VCaP (cell line): Measurements from ENCODE around the gene ASPG.

ENCODE experiments used
- H3K27ac ChIP-seq: fragments of 450-650 bp; 2 replicates; pipeline ENCODE4 v1.5.1; 2017
- CTCF ChIP-seq: fragments of 450-650 bp; conservative IDR thresholded peaks from 2 replicates; pipeline ENCODE4 v1.5.1; 2017; ENCODE audit warnings: mild to moderate bottlenecking, moderate library complexity

Gene ASPG

GRCh38 chr14:104117341-104118005 lies 32.0 kb downstream of the ASPG start:
- peak overlapping the region; percentile 91 for H3K27ac ChIP-seq
- no peak for TF ChIP-seq CTCF

GRCh38 chr14:104118006-104118844 lies 32.7 kb downstream of the ASPG start:
- H3K27ac ChIP-seq: no peak overlapping the region
- TF ChIP-seq CTCF: no peak

- no peak overlapping the region for H3K27ac ChIP-seq
- TF ChIP-seq CTCF: no peak
These were observed 33.6 kb downstream of the ASPG start for GRCh38 chr14:104119119-104119487.

- H3K27ac ChIP-seq: no peak overlapping the region
- no peak for TF ChIP-seq CTCF
These were observed 34.2 kb downstream of the ASPG start for GRCh38 chr14:104119488-104120251.

GRCh38 chr14:104120281-104120741 lies 34.8 kb downstream of the ASPG start:
- no peak overlapping the region for H3K27ac ChIP-seq
- no peak for TF ChIP-seq CTCF

GRCh38 chr14:104121142-104121541 lies 35.6 kb downstream of the ASPG start:
- no peak overlapping the region for H3K27ac ChIP-seq
- no peak for TF ChIP-seq CTCF

GRCh38 chr14:104123879-104124278 lies 38.4 kb downstream of the ASPG start:
- no peak overlapping the region for H3K27ac ChIP-seq
- TF ChIP-seq CTCF: no peak
